HK-2 (cell line): ENCODE measurements around the gene RPP30.

ENCODE experiments used
- DNase-seq: peaks from one replicate; pipeline ENCODE4 v3.0.0-alpha.2; 2018; ENCODE audit not compliant: unreplicated experiment

Gene RPP30

DNA sequence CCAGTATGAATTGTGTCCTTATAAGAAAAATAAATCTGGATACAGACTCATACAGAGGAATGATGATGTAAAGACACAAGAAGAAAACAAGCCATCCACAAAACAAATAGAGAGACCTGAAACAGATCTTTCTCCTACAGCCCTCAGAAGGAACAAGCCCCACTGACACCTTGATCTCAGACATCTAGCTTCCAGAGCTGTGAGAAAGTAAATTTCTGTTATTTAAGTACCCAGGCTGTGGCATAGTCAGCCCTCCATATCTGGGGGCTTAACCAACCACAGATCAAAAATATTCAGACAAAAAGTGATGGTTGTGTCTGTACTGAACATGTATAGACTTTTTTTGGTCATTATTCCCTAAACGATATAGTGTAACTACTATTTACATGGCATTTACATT lies 73.0 kb downstream of the RPP30 start:
- no peak for DNase-seq

DNA sequence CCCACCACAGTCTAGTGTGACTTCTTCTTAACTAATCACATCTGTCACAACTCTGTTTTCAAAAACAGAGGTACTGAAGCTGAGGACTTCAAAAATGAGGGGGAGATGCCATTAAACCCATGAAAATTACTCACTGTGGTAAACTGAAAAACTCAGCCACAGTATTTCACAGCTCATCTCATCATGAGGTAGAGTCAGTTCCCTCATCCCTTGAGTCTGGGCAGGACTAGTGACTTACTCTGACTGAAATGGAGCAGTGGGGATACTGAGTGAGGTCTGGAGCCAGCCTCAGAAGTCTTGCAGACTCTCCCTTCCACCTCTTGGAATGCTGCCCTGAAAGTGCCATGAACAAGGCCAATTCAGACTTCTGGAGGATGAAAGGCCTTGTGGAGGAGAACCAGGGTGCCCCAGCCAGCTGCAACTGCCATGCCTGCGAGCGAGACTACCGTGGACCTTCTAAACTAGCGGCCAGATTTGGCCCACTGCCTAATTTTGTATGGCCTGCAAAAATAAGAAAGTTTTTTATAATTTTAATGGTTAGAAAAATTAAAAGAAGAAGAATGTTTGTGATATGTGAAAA lies 73.8 kb downstream of the RPP30 start:
- DNase-seq, result no peak

DNA sequence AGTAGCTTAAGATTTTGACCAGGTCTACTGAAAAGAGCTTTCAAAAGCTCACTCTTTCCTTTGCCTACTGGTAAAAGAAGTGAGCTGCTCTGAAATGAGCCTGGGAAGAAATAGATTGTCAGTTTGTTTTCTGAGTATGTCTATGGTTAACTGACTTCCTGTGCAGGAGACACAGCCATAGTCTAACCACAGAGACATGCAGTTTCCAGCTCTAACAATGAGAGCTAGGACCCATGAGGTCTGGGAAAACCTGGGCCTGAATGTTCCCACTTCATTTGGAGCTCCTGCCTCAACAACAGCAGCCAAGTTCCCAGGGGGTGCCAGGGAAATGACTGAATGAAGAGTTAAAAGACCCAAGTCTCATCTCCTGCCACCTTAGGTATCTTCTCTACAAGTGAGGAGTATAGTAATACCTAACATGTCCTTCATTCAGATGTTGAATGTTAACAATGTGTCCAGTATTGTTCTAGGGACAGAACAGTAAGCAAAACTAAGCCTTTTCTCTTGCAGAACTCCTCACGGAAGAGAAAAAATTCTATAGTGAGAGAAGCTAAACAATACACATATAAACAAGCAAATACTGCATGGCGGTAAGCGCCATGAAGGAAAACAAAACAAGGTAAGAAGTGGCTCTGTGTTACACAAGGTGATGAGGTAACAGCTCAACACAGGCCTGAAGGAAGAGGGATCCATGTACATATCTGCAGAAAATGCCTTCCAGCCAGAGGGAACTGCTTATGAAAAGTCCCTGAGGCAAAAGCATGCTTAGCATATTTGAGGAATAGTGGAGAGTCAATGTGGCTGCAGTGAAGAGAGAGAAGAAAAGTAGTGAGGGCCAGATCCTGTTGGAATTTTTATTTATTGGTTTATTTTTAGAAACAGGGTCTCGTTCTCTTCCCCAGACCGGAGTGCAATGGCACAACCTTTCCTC lies 75.5 kb downstream of the RPP30 start:
- DNase-seq, result no peak
